Activated B cell treated with CpG ODN at 0.5 μM for 24 hours (primary cell): ENCODE data around the gene SMR3B. TPM values are rescaled to one million over a fixed set of nuclear protein-coding genes. Genes with fewer than 3 reads are reported as not detected.

Experiments used
- ATAC-seq: fragments of 200-7000 bp; cut with Tn5 transposase; one replicate; pipeline ENCODE4 v1.10.0; 2021; ENCODE audit warnings: low read depth, mild to moderate bottlenecking, moderate library complexity
- CTCF ChIA-PET: fragments of 350-600 bp; sonication (Branson Sonifier 250); formaldehyde crosslinking; loops from one replicate; lab custom pipeline; 2021; ENCODE audit warnings: antibody characterized with exemption; lab: Charles Lee
- POLR2A ChIA-PET: fragments of 350-600 bp; sonication (Branson Sonifier 250); formaldehyde crosslinking; loops from one replicate; lab custom pipeline; 2021; ENCODE audit warnings: antibody characterized with exemption; lab: Charles Lee
- DNase-seq: peaks from one replicate; pipeline ENCODE4 v3.0.0; 2022
- H3K27ac Mint-ChIP-seq: one replicate; pipeline ENCODE4 v1.8.0; 2020; ENCODE audit warnings: mixed read lengths
- H3K27me3 Mint-ChIP-seq: one replicate; pipeline ENCODE4 v1.8.0; 2021; ENCODE audit warnings: mixed read lengths
- H3K36me3 Mint-ChIP-seq: one replicate; pipeline ENCODE4 v1.8.0; 2021; ENCODE audit warnings: low read depth, mixed read lengths
- H3K4me1 Mint-ChIP-seq: one replicate; pipeline ENCODE4 v1.8.0; 2021; ENCODE audit warnings: mixed read lengths
- H3K4me3 Mint-ChIP-seq: one replicate; pipeline ENCODE4 v1.8.0; 2020; ENCODE audit warnings: mild to moderate bottlenecking, mixed read lengths
- H3K9me3 Mint-ChIP-seq: one replicate; pipeline ENCODE4 v1.8.0; 2020; ENCODE audit warnings: mixed read lengths
- intact Hi-C: fragments of 100-400 bp; cut with micrococcal nuclease; formaldehyde crosslinking; loops from one replicate; pipeline ENCODE4 v1.15.1; 2024
- total RNA-seq: library from RNA; stranded (reverse); gene quantifications from 2 replicates; pipeline ENCODE4 v1.2.3, GENCODE V29; 2022
- TF ChIP-seq, protein P1 (sequence below): fragments of 200-600 bp; IDR thresholded peaks from one replicate; pipeline ENCODE4 v1.8.0; 2022; ENCODE audit warnings: antibody characterized with exemption, mild to moderate bottlenecking

SMR3B gene
- total RNA-seq, 1 donor from 2014 or later, result not detected

DNA sequence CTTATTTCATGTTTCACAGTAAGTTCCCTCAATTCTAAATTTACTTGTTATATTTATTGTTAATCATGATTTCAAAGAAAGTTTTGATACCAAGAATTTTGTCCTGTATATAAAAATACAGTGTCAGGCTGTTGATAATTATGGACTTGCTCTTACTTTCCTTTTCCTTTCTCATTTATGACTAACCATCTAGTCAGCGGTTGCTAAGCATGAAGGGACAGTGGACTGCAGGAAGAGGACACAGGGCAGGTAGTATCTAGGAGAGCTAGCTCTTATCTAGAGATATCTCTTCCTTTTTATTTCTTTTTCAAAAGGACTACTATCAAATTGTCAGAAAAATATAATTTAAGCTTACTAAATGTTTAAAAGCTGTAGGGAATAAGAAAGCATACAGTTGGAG is 16.4 kb downstream of the SMR3B start:
- no peak for DNase-seq
- CTCF ChIA-PET, result no interaction called here
- intact Hi-C loops, result no loop called here
- POLR2A ChIA-PET, result no interaction called here
- H3K27me3 Mint-ChIP-seq, result no peaks in the 10 kb centered on the region
- no peaks in the 10 kb centered on the region for H3K4me1 Mint-ChIP-seq
- H3K27ac Mint-ChIP-seq, result no peak overlapping the region
- no peak overlapping the region for H3K4me3 Mint-ChIP-seq
- H3K9me3 Mint-ChIP-seq, result peaks cover 2% of the 10 kb centered on the region
- ATAC-seq, result no peak
- H3K36me3 Mint-ChIP-seq, result no peaks in the 10 kb centered on the region
- TF ChIP-seq, protein P1, sequence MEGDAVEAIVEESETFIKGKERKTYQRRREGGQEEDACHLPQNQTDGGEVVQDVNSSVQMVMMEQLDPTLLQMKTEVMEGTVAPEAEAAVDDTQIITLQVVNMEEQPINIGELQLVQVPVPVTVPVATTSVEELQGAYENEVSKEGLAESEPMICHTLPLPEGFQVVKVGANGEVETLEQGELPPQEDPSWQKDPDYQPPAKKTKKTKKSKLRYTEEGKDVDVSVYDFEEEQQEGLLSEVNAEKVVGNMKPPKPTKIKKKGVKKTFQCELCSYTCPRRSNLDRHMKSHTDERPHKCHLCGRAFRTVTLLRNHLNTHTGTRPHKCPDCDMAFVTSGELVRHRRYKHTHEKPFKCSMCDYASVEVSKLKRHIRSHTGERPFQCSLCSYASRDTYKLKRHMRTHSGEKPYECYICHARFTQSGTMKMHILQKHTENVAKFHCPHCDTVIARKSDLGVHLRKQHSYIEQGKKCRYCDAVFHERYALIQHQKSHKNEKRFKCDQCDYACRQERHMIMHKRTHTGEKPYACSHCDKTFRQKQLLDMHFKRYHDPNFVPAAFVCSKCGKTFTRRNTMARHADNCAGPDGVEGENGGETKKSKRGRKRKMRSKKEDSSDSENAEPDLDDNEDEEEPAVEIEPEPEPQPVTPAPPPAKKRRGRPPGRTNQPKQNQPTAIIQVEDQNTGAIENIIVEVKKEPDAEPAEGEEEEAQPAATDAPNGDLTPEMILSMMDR, result no peak

DNA sequence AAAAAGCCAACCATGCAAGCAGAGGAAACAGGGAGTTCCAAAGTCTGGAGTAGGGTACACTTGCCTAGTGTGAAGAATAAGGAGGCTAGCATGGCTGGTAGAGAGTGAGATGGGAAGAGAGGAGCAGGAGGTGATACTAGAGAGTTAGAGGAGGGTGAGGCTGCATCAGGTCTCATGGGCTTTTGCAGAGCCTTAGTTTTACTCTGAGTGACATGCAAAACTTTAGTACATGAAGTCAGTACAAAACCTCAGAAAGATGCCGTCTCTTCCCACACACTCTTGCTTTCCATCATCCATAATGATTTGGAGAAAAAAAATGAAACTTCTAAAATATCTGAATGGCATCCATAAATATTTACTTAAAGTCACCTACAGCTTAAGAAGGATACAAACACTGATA is 19.8 kb downstream of the SMR3B start:
- TF ChIP-seq, protein P1, result no peak
- ChIA-PET POLR2A (no interaction called here), CTCF (no interaction called here)
- no peak overlapping the region for H3K27ac Mint-ChIP-seq
- H3K4me3 Mint-ChIP-seq, result no peak overlapping the region
- no peak for DNase-seq
- no peak for ATAC-seq
- H3K4me1 Mint-ChIP-seq, result no peaks in the 10 kb centered on the region
- H3K9me3 Mint-ChIP-seq, result peaks cover 4% of the 10 kb centered on the region
- H3K36me3 Mint-ChIP-seq, result no peaks in the 10 kb centered on the region
- no peaks in the 10 kb centered on the region for H3K27me3 Mint-ChIP-seq
- intact Hi-C loops, result no loop called here

DNA sequence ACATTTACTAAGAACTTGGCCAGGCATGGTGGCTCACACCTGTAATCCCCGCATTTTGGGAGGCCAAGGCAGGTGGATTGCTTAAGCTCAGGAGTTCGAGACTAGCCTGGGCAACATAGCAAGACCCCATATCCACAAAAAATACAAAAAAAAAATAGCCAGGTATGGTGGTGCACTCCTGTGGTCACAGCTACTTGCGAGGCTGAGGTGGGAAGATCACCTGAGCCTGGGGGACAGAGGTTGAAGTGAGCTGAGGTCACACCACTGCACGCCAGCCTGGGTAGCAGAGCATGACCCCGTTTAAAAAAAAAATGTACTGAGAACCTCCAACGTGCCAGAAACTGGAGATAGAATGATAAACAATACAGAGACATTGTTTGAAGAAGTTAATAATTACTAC is 22.8 kb downstream of the SMR3B start:
- ATAC-seq (no peak), DNase-seq (no peak)
- Mint-ChIP-seq H3K4me3 (no peak overlapping the region), H3K4me1 (no peaks in the 10 kb centered on the region), H3K27ac (no peak overlapping the region), H3K9me3 (peaks cover 4% of the 10 kb centered on the region), H3K27me3 (no peaks in the 10 kb centered on the region), H3K36me3 (no peaks in the 10 kb centered on the region)
- ChIA-PET CTCF (no interaction called here), POLR2A (no interaction called here)
- intact Hi-C loops, result no loop called here
- TF ChIP-seq, protein P1, result no peak

DNA sequence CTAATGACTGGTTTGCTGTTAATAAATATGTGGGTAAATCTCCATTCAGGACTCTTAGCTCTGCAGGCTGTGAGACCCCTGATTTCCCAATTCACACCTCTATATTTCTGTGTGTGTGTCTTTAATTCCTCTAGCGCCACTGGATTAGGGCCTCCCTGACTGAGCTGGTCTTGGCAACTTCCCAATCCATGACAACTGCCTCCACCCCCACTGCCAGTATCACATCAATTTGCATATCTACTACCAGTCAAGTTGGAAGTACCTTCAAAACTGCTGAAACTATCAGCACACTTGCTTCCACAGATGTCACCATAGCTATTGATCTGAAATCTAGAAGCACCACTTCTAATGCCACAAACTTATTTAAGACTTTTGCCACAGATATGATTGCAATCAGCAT is 42.4 kb downstream of the SMR3B start:
- Mint-ChIP-seq H3K9me3 (peaks cover 6% of the 10 kb centered on the region), H3K4me3 (no peak overlapping the region), H3K27ac (no peak overlapping the region), H3K4me1 (no peaks in the 10 kb centered on the region), H3K36me3 (no peaks in the 10 kb centered on the region), H3K27me3 (no peaks in the 10 kb centered on the region)
- intact Hi-C loops, result no loop called here
- TF ChIP-seq, protein P1, result no peak
- CTCF ChIA-PET, result no interaction called here
- DNase-seq (no peak), ATAC-seq (no peak)
- POLR2A ChIA-PET, result no interaction called here

DNA sequence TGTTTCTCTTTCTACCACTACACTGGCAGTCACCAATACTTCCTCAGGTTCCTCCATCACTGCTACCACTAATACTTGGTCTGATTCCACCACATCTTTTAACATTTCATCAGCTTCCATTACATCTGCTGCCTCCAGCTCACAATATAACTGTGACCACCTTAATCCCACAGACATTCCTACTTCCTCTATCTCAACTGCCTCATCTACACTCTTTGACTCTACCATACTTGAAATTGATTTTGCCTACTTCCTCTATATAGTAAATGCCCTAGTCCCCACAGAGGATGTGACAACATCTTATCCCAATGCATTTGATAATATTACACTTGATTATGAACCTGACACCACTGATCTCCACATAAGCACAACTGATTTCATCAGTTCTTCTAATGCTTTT is 43.9 kb downstream of the SMR3B start:
- no peak overlapping the region for H3K27ac Mint-ChIP-seq
- POLR2A ChIA-PET, result no interaction called here
- TF ChIP-seq, protein P1, result no peak
- H3K4me1 Mint-ChIP-seq, result no peaks in the 10 kb centered on the region
- no peaks in the 10 kb centered on the region for H3K36me3 Mint-ChIP-seq
- no peaks in the 10 kb centered on the region for H3K27me3 Mint-ChIP-seq
- H3K9me3 Mint-ChIP-seq, result peaks cover 6% of the 10 kb centered on the region
- intact Hi-C loops, result no loop called here
- CTCF ChIA-PET, result no interaction called here
- no peak overlapping the region for H3K4me3 Mint-ChIP-seq
- DNase-seq, result no peak
- ATAC-seq, result no peak
